GM12874 (cell line): Measurements from ENCODE around the gene UGP2.

Experiments
- CTCF ChIP-seq: IDR thresholded peaks from 2 replicates; pipeline ENCODE4 v1.5.1; 2011; ENCODE audit warnings: low read depth, mild to moderate bottlenecking, control low read depth, low read length, moderate library complexity; ENCODE audit not compliant: insufficient read depth

The UGP2 gene

GRCh38 chr2:63879876-63880433 is 38.3 kb downstream of the UGP2 start:
- TF ChIP-seq CTCF, result no peak

DNA sequence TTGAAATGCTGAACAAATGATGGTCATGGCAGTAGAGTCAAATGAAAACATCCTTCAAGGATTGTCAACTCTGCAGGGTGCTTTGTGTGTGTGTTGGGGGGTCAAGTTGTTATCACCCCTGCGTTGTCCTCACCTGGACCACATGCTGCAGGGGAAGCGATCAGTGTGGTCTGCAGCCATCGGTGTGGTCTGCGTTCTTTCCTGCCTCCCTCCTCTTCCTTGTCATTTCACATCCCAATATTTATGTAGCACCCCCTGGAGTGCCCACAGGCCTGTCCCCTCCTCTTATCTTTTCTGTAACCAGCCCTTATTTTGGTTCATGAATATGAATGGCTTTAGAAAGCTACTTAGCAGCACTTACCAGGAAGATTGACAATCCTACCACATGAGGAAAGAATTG is 38.9 kb downstream of the UGP2 start:
- no peak for TF ChIP-seq CTCF

DNA sequence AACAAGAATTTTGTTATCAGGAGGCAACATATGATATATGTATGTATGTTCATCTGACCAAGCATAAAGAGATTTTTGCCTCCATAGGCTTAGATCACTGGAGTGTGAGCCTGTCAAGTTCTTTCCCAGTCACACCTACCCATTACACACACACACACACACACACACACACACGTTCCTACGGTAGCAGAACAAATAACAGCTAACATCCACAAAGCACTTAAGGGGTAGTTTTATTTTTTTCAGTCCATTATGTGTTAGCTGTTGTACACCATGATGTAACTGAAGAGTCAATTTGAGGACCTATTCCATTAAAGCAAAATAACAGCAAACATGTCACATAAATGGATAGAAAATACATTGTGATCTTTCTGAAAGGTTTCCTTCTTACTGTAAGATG is 39.5 kb downstream of the UGP2 start:
- no peak for TF ChIP-seq CTCF

- TF ChIP-seq CTCF, result no peak
Observed at GRCh38 chr2:63882395-63883105, 40.9 kb downstream of the UGP2 start.

DNA sequence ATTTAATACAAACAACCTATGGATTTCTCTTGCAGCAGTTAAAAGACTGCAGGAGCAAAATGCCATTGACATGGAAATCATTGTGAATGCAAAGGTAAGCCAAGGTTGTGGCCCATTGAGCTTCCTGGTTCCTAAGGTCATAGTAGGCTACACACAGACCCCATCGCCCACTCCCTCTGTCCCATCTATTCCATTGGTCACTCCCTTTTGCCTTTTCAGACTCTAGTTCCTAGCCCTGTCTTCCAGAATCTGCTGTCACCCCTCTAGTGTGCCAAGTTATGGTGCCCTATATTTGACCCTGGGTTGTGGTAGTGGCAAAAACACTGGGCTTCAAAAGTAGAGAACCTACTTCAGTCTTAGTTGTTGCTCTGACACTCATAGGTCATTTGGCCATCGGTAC is 44.7 kb downstream of the UGP2 start:
- TF ChIP-seq CTCF, result no peak

- no peak for TF ChIP-seq CTCF
Observed at GRCh38 chr2:63888053-63888452, 46.4 kb downstream of the UGP2 start.

GRCh38 chr2:63888490-63889402 is 47.0 kb downstream of the UGP2 start:
- TF ChIP-seq CTCF, result peak; percentile 57; the same call in 1 of the 2 replicates
